Panc1 (cell line): ENCODE measurements around the gene SPEM2. TPM values are rescaled to one million over a fixed set of nuclear protein-coding genes. Genes with fewer than 3 reads are reported as not detected.

Experiments
- ATAC-seq: fragments of 200-7000 bp; cut with Tn5 transposase; 2 replicates; pipeline ENCODE4 v1.9.1; 2020; ENCODE audit warnings: mild to moderate bottlenecking, moderate library complexity
- BruUV-seq: library from RNA; stranded (reverse); fragments of 400-500 nt; replicated peaks from 2 replicates; lab custom pipeline; 2021; lab: Mats Ljungman, UMichigan
- CTCF ChIA-PET: fragments of 300-600 bp; sonication (Branson Sonifier 250); formaldehyde crosslinking; loops from one replicate; lab custom pipeline; 2022; ENCODE audit warnings: antibody characterized with exemption; lab: Charles Lee
- POLR2A ChIA-PET: fragments of 300-600 bp; sonication (Branson Sonifier 250); formaldehyde crosslinking; loops from one replicate; lab custom pipeline; 2022; ENCODE audit warnings: antibody characterized with exemption; lab: Charles Lee
- DNase-seq: peaks from one replicate; pipeline ENCODE4 v3.0.0-alpha.2; 2010; ENCODE audit warnings: low read depth, low spot score
- H3K27ac ChIP-seq: 2 replicates; pipeline ENCODE4 v1.5.1; 2011; ENCODE audit warnings: mild to moderate bottlenecking, low read length, inconsistent platforms
- H3K27me3 ChIP-seq: fragments of 200-500 bp; sonication (Bioruptor generic); 2 replicates; pipeline ENCODE4 v1.6.0; 2014; ENCODE audit warnings: low read length, inconsistent platforms; ENCODE audit not compliant: control insufficient read depth, insufficient read depth
- H3K36me3 ChIP-seq: fragments of 200-500 bp; sonication (Bioruptor generic); 2 replicates; pipeline ENCODE4 v1.5.1; 2014; ENCODE audit warnings: inconsistent platforms, mild to moderate bottlenecking, low read length, moderate library complexity; ENCODE audit not compliant: control insufficient read depth, insufficient read depth
- H3K4me1 ChIP-seq: 2 replicates; pipeline ENCODE4 v1.5.1; 2011; ENCODE audit warnings: inconsistent platforms, mild to moderate bottlenecking, low read length, moderate library complexity; ENCODE audit not compliant: control insufficient read depth, insufficient read depth
- H3K4me3 ChIP-seq, 2 experiments: 2 replicates each; pipeline ENCODE4 v1.5.1; 2011 to 2012; ENCODE audit warnings: low read depth in 2 of 2, low read length in 2 of 2, mild to moderate bottlenecking in 2 of 2, inconsistent platforms in 1 of 2, moderate library complexity in 1 of 2
- H3K9me3 ChIP-seq: fragments of 200-500 bp; sonication (Bioruptor generic); 2 replicates; pipeline ENCODE4 v1.5.1; 2014; ENCODE audit warnings: low read depth, mild to moderate bottlenecking, inconsistent platforms, low read length, moderate library complexity; ENCODE audit not compliant: control insufficient read depth, insufficient read depth
- CTCF ChIP-seq: fragments of 450-650 bp; IDR thresholded peaks from 2 replicates; pipeline ENCODE4 v1.5.1; 2017; ENCODE audit warnings: mild to moderate bottlenecking
- POLR2AphosphoS5 ChIP-seq: IDR thresholded peaks from 2 replicates; pipeline ENCODE4 v1.6.1; 2012; ENCODE audit warnings: mild to moderate bottlenecking, low read depth, low read length, moderate library complexity
- REST ChIP-seq, 2 experiments: IDR thresholded peaks; 2 replicates each; pipeline ENCODE4 v1.6.1; 2011 to 2012; ENCODE audit warnings: low read depth in 2 of 2, control low read depth in 1 of 2, low read length in 1 of 2, mild to moderate bottlenecking in 1 of 2, moderate library complexity in 1 of 2; ENCODE audit not compliant: insufficient read depth in 1 of 2
- SIN3A ChIP-seq: IDR thresholded peaks from 2 replicates; pipeline ENCODE4 v1.6.1; 2012; ENCODE audit warnings: low read depth, mild to moderate bottlenecking, low read length, moderate library complexity, borderline replicate concordance; ENCODE audit not compliant: insufficient read depth
- TCF7L2 ChIP-seq: IDR thresholded peaks from 2 replicates; pipeline ENCODE4 v1.6.1; 2011; ENCODE audit warnings: mild to moderate bottlenecking, low read depth, low read length, inconsistent platforms
- in situ Hi-C: cut with HindIII; loops from 2 replicates; pipeline ENCODE4 v1.10.0; 2016; ENCODE audit warnings: low sequenced_read_pairs, low pct_unique_long_range_greater_than_20kb
- intact Hi-C: fragments of 100-400 bp; cut with micrococcal nuclease; formaldehyde crosslinking; loops from one replicate; pipeline ENCODE4 v1.10.0; 2022; ENCODE audit not compliant: unreplicated experiment
- total RNA-seq: library from RNA; stranded (reverse); gene quantifications from one replicate; pipeline ENCODE4 v1.2.1, GENCODE V29; 2021; ENCODE audit not compliant: unreplicated experiment

The SPEM2 gene
- total RNA-seq, 1 experiment from 2014 or later, result not detected

GRCh38 chr17:7421186-7421585 lies 4.2 kb upstream of the SPEM2 start:
- ATAC-seq (no peak), DNase-seq (no peak)
- CTCF ChIA-PET, result no interaction called here
- Histone ChIP-seq H3K27me3 (no peaks in the 10 kb centered on the region), H3K36me3 (no peaks in the 10 kb centered on the region), H3K9me3 (no peaks in the 10 kb centered on the region), H3K4me3 (no peak overlapping the region), H3K27ac (no peak overlapping the region), H3K4me1 (no peaks in the 10 kb centered on the region)
- TF ChIP-seq TCF7L2, result no peak
- TF ChIP-seq REST (IDR thresholded peaks at IDR 0.05; ENCODE audit: insufficient read depth in 1 of 2, low read depth in 2 of 2, low read length in 1 of 2), result no peak
- no peak for TF ChIP-seq POLR2AphosphoS5
- no peak for TF ChIP-seq SIN3A
- no peak for TF ChIP-seq CTCF
- POLR2A ChIA-PET, result no interaction called here
- intact Hi-C loops, result no loop called here
- in situ Hi-C loops, result no loop called here
- no TSS peak for BruUV-seq

- no TSS peak for BruUV-seq
- Histone ChIP-seq H3K4me3 (no peak overlapping the region), H3K36me3 (no peaks in the 10 kb centered on the region), H3K27ac (no peak overlapping the region), H3K27me3 (no peaks in the 10 kb centered on the region), H3K4me1 (no peaks in the 10 kb centered on the region), H3K9me3 (no peaks in the 10 kb centered on the region)
- in situ Hi-C loops, result no loop called here
- DNase-seq, result no peak
- no peak for ATAC-seq
- TF ChIP-seq TCF7L2 (no peak), POLR2AphosphoS5 (no peak), REST (IDR thresholded peaks at IDR 0.05; ENCODE audit: insufficient read depth in 1 of 2, low read depth in 2 of 2, low read length in 1 of 2) (no peak), SIN3A (no peak), CTCF (no peak)
- intact Hi-C loops, result no loop called here
- CTCF ChIA-PET, result interaction anchor here (0.6 to 1.0 kb wide), 3 partner anchors 56 to 104 kb away, joined by 3 to 5 read pairs (median 4); no protein-coding TSS in a partner anchor
- POLR2A ChIA-PET, result no interaction called here
These were observed 1.7 kb upstream of the SPEM2 start for GRCh38 chr17:7423679-7424078.
